ENCODE measurements around the gene TCF12. TPM values are rescaled to one million over a fixed set of nuclear protein-coding genes. Genes with fewer than 3 reads are reported as not detected.
A peak's percentile ranks its signal among the peaks of the same experiment; 100 is the strongest.

TCF12 gene
- total and polyA plus RNA-seq, 11 donors = 6.5 to 77.3 (median 43.5) TPM

DNA sequence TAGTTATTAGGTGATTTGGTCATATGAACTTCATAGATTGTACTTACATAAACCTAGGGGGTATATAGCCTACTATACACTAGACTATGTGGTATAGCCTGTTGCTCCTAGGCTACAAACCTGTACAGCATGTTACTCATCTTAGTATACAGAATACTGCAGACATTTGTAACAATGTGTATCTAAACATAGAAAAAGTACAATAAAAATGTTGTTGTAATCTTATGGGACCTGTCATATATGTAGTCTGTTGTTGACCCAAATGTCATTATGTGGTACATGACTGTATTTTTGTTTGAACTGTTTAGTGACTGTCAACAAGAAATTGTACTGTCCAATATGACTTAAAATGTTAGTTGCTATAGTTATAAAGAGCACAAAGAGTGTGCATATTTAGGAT lies 69.8 kb downstream of the TCF12 start:
- TF ChIP-seq, protein P1, sequence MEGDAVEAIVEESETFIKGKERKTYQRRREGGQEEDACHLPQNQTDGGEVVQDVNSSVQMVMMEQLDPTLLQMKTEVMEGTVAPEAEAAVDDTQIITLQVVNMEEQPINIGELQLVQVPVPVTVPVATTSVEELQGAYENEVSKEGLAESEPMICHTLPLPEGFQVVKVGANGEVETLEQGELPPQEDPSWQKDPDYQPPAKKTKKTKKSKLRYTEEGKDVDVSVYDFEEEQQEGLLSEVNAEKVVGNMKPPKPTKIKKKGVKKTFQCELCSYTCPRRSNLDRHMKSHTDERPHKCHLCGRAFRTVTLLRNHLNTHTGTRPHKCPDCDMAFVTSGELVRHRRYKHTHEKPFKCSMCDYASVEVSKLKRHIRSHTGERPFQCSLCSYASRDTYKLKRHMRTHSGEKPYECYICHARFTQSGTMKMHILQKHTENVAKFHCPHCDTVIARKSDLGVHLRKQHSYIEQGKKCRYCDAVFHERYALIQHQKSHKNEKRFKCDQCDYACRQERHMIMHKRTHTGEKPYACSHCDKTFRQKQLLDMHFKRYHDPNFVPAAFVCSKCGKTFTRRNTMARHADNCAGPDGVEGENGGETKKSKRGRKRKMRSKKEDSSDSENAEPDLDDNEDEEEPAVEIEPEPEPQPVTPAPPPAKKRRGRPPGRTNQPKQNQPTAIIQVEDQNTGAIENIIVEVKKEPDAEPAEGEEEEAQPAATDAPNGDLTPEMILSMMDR (IDR thresholded peaks at IDR 0.05) = no peak
- TF ChIP-seq POLR2A (IDR thresholded peaks at IDR 0.05) = no peak
- Histone ChIP-seq H3K27ac (no peak overlapping the region), H3K4me1 (peaks cover 0 to 63% (median 48%) of the 10 kb centered on the region in 12 donors), H3K27me3 (no peaks in the 10 kb centered on the region), H3K4me3 (no peak overlapping the region), H3K36me3 (peaks cover 0 to 2% (median 0%) of the 10 kb centered on the region in 9 donors), H3K9me3 (no peaks in the 10 kb centered on the region)
- intact Hi-C loops (cut with DNase I) = loop anchor here in 3 of 10 donors (10.0 kb wide), 3 partner anchors 53 to 163 kb away; no protein-coding TSS in a partner anchor
- ATAC-seq (peak in 1 of 4 donors; percentile 17), DNase-seq (no peak)

DNA sequence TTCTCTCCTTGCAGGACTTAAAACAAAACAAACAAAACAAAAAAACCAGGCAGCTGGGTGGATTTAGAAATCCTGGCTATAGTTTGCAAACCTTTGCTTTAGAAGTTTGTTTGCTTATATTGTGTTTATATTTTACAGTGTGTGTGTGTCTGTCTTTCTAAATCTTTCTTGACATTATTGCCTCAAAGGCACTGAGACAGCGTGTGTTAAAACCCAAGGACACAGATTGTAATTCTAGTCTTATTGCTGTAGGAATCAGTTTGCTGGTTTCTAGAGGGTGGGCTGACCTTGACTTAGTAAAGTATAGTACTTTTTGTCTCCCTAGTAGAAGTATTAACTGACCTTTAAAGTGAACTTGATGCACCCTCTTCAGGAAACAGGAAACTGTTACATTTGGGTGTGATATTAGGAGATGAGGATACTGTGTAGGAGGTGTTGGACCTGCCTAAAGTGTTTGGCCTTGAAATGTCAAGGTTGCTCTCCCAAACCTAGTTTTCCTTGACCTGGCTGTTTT lies 71.0 kb downstream of the TCF12 start:
- H3K4me1 ChIP-seq = peaks cover 0 to 55% (median 45%) of the 10 kb centered on the region in 12 donors
- WGBS, 4 donors = 18 to 55% (median 48%) methylated on average over 1 of the region's 1 CpG
- DNase-seq (no peak), ATAC-seq (peak; percentile 49 to 81 (median 59))
- intact Hi-C loops (cut with DNase I) = loop anchor here in 3 of 10 donors (10.0 kb wide), 3 partner anchors 55 to 165 kb away; no protein-coding TSS in a partner anchor
- peak overlapping the region in 1 of 12 donors; percentile 9 for H3K27ac ChIP-seq
- TF ChIP-seq, protein P1 (IDR thresholded peaks at IDR 0.05) = peak in 2 of 12 donors; percentile 15 to 18
- no peak for TF ChIP-seq POLR2A (IDR thresholded peaks at IDR 0.05)
- no peak overlapping the region for H3K4me3 ChIP-seq
- no peaks in the 10 kb centered on the region for H3K27me3 ChIP-seq
- no peaks in the 10 kb centered on the region for H3K9me3 ChIP-seq
- H3K36me3 ChIP-seq = peaks cover 0 to 3% (median 0%) of the 10 kb centered on the region in 9 donors

DNA sequence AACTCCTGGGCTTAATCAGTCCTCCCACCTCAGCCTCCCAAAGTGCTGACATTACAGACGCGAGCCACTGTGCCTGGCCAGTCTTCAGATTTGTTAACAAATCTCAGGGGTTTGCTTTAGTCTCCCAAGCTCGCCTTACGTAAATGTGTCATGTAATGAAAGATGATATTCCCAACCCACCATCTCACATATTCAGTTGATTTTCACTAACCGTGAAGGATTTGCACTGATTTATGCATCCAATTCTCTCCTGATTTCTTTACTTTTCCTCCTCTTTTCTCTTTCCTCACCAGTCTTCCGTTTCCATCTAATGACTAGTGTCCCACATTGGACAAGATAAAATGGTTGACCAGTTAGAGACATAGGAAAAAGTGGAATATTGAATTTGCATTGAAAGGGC lies 72.6 kb downstream of the TCF12 start:
- Histone ChIP-seq H3K4me3 (no peak overlapping the region), H3K27ac (no peak overlapping the region), H3K36me3 (peaks cover 0 to 3% (median 0%) of the 10 kb centered on the region in 9 donors), H3K27me3 (no peaks in the 10 kb centered on the region), H3K4me1 (peaks cover 0 to 46% (median 34%) of the 10 kb centered on the region in 12 donors), H3K9me3 (no peaks in the 10 kb centered on the region)
- intact Hi-C loops (cut with DNase I) = loop anchor here in 1 of 10 donors (10.0 kb wide), 1 partner anchor 156 kb away; no protein-coding TSS in a partner anchor
- DNase-seq = no peak
- TF ChIP-seq, protein P1 (IDR thresholded peaks at IDR 0.05) = no peak
- TF ChIP-seq POLR2A (IDR thresholded peaks at IDR 0.05) = no peak
- 95 to 97% (median 96%) methylated on average over 6 of the region's 6 CpGs for WGBS, 4 donors
- ATAC-seq = no peak

DNA sequence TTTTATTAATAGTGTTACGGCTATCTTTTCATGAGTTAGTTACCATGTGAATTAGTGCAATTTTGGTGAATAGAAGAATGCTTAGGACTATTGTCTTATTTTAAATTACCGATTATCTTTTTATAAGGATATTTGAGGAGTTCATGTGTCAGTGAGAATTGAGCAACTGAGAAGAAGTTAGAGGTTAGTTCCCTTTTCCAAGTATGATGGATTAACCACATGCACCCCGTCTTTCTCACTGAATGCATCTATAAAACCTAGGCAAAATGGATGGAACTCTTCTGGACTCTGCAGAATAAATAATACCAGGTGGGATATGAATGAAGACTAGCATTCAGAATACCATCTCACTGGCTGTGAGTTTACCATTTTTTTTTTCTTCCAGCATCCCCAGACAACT lies 74.3 kb downstream of the TCF12 start:
- 92 to 95% (median 94%) methylated on average over 3 of the region's 3 CpGs for WGBS, 4 donors
- Histone ChIP-seq H3K4me1 (peaks cover 0 to 35% (median 23%) of the 10 kb centered on the region in 12 donors), H3K36me3 (peaks cover 0 to 3% (median 0%) of the 10 kb centered on the region in 9 donors), H3K9me3 (no peaks in the 10 kb centered on the region), H3K4me3 (no peak overlapping the region), H3K27me3 (no peaks in the 10 kb centered on the region), H3K27ac (no peak overlapping the region)
- ATAC-seq (no peak), DNase-seq (no peak)
- TF ChIP-seq, protein P1 (IDR thresholded peaks at IDR 0.05) = no peak
- no peak for TF ChIP-seq POLR2A (IDR thresholded peaks at IDR 0.05)
- intact Hi-C loops (cut with DNase I) = loop anchor here in 1 of 10 donors (10.0 kb wide), 1 partner anchor 158 kb away; no protein-coding TSS in a partner anchor
